ENCODE measurements around the gene LRATD1.

GRCh38 chr2:14603676-14604075 is 28.8 kb upstream of the LRATD1 start:
- TF ChIP-seq CTCF (conservative IDR thresholded peaks at IDR 0.05; ENCODE audit: low read depth, low read length) (no peak), EZH2 (IDR thresholded peaks at IDR 0.05; ENCODE audit: borderline replicate concordance, low read depth, low read length, poor library complexity, severe bottlenecking) (no peak)

Data from A673 (cell line).